Common myeloid progenitor, CD34-positive (primary cell): Measurements from ENCODE around the gene CHCT1.

Experiments used
- CTCF ChIA-PET: fragments of 350-600 bp; sonication (Branson Sonifier 250); formaldehyde crosslinking; loops from one replicate; lab custom pipeline; 2021; ENCODE audit warnings: antibody characterized with exemption; lab: Charles Lee
- POLR2A ChIA-PET: fragments of 350-600 bp; sonication (Branson Sonifier 250); formaldehyde crosslinking; loops from one replicate; lab custom pipeline; 2021; ENCODE audit warnings: antibody characterized with exemption; lab: Charles Lee
- DNase-seq, 3 donors: peaks; one replicate each; pipeline versions ENCODE4 v3.0.0 to v3.0.0-alpha.2; 2013
- H3K27ac ChIP-seq, 2 experiments: 1 replicate in 1 of 2; 2 replicates in 1 of 2; pipeline ENCODE4 v1.7.0; 2013; ENCODE audit warnings: inconsistent platforms in 2 of 2, low read length in 2 of 2, mild to moderate bottlenecking in 2 of 2, low read depth in 1 of 2, moderate library complexity in 1 of 2; ENCODE audit not compliant: severe bottlenecking in 2 of 2, insufficient read depth in 1 of 2, poor library complexity in 1 of 2
- H3K27me3 ChIP-seq, 5 experiments: replicated peaks in 2 of 5; 1 replicate in 3 of 5; 2 replicates in 2 of 5; pipeline versions ENCODE4 v1.6.1 to v1.7.0; 2013; ENCODE audit warnings: low read length in 4 of 5, mild to moderate bottlenecking in 2 of 5, moderate library complexity in 2 of 5, inconsistent platforms in 1 of 5; ENCODE audit not compliant: insufficient read depth in 5 of 5, control insufficient read depth in 4 of 5
- H3K36me3 ChIP-seq, 4 experiments: 1 replicate in 2 of 4; 2 replicates in 2 of 4; pipeline versions ENCODE4 v1.6.1 to v1.7.0; 2013; ENCODE audit warnings: low read length in 3 of 4, control low read depth in 1 of 4, mild to moderate bottlenecking in 1 of 4; ENCODE audit not compliant: control insufficient read depth in 4 of 4, insufficient read depth in 4 of 4
- H3K4me1 ChIP-seq, 4 experiments: 1 replicate in 3 of 4; 2 replicates in 1 of 4; pipeline versions ENCODE4 v1.6.1 to v1.7.1; 2013; ENCODE audit warnings: low read length in 3 of 4, mild to moderate bottlenecking in 3 of 4, control low read depth in 1 of 4, inconsistent platforms in 1 of 4, moderate library complexity in 1 of 4; ENCODE audit not compliant: control insufficient read depth in 4 of 4, insufficient read depth in 4 of 4; ENCODE audit errors: control extremely low read depth in 1 of 4
- H3K4me3 ChIP-seq, 7 experiments: 1 replicate in 4 of 7; 2 replicates in 3 of 7; pipeline versions ENCODE4 v1.5.1 to v1.7.0; 2013; ENCODE audit warnings: mild to moderate bottlenecking in 7 of 7, low read length in 6 of 7, moderate library complexity in 6 of 7, inconsistent platforms in 2 of 7, low read depth in 2 of 7, control low read depth in 1 of 7; ENCODE audit not compliant: insufficient read depth in 4 of 7, control insufficient read depth in 1 of 7; ENCODE audit errors: extremely low read depth in 1 of 7
- H3K9me3 ChIP-seq, 5 experiments: 1 replicate in 4 of 5; 2 replicates in 1 of 5; pipeline versions ENCODE4 v1.6.1 to v1.7.1; 2013; ENCODE audit warnings: low read length in 4 of 5, mild to moderate bottlenecking in 2 of 5, inconsistent platforms in 1 of 5, low read depth in 1 of 5, moderate library complexity in 1 of 5; ENCODE audit not compliant: control insufficient read depth in 4 of 5, insufficient read depth in 2 of 5; ENCODE audit errors: control extremely low read depth in 1 of 5
- WGBS: methylation state at CpG from one replicate; pipeline ENCODE4 v1.1.5; 2013; ENCODE audit not compliant: insufficient coverage; 5-methylcytosine and 5-hydroxymethylcytosine counted together

Gene CHCT1

DNA sequence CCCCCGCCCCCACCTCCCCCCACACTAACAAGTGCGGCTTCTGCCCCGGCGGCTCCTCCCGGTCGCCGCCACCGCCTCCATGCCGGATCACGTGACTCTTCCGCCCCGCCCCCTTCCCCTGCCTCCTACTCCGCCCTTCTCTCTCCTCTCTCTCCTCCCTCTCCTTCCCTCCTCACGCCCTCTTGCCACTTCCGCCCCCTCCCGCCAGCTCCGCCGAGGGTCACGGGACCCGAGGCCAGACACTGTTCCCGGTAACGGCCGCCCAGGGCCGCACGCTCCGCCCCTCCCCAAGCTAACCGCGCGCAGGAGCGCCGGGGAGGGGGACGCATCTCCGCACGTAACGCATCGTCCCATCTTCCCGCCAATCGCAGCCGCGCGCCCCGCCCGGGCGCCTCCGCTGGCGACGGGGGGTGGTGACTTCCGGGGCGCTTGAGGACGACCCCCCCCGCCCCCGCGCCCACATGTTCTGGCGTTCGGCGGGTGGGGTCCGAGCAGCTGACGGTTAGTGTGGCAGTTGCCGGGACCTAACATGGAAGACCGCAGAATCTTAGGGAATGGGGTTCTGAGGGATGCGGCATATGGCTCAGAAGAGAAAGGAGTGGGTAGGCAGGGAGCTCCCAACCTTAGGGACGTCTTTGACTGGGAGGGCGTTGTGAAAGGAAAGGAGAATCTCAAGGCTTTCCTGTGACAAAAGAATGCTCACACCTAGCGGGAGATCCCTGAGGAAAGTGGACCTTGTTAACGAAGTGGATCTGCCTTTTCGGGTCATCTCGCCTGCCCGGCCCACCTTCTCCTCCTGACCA lies 30.0 kb upstream of the CHCT1 start, which contains the start of gene USP32:
USP32 (minus strand) TSS at position 92 of the 803 bp plus-strand sequence. CDS start 194 bp downstream, outside the sequence.
- Histone ChIP-seq H3K9me3 (no peaks in the 10 kb centered on the region), H3K4me1 (peaks cover 24 to 85% (median 38%) of the 10 kb centered on the region in 4 experiments), H3K27ac (peak within 1 kb of the TSS; percentile 87 to 95), H3K4me3 (peak within 1 kb of the TSS; percentile 76 to 100 (median 92)), H3K27me3 (no peaks in the 10 kb centered on the region), H3K36me3 (no peaks in the 10 kb centered on the region)
- peak; percentile 97 to 99 (median 98) for DNase-seq
- POLR2A ChIA-PET = interaction anchor here (0.5 to 1.3 kb wide), 3 partner anchors 9 to 24 kb away, joined by 4 read pairs; no protein-coding TSS in a partner anchor
- CTCF ChIA-PET = interaction anchor here (1.4 kb wide), 1 partner anchor 30 kb away, joined by 4 read pairs; the partner anchor contains the start of gene CHCT1
- WGBS = 0% methylated on average over 57 of the region's 68 CpGs

DNA sequence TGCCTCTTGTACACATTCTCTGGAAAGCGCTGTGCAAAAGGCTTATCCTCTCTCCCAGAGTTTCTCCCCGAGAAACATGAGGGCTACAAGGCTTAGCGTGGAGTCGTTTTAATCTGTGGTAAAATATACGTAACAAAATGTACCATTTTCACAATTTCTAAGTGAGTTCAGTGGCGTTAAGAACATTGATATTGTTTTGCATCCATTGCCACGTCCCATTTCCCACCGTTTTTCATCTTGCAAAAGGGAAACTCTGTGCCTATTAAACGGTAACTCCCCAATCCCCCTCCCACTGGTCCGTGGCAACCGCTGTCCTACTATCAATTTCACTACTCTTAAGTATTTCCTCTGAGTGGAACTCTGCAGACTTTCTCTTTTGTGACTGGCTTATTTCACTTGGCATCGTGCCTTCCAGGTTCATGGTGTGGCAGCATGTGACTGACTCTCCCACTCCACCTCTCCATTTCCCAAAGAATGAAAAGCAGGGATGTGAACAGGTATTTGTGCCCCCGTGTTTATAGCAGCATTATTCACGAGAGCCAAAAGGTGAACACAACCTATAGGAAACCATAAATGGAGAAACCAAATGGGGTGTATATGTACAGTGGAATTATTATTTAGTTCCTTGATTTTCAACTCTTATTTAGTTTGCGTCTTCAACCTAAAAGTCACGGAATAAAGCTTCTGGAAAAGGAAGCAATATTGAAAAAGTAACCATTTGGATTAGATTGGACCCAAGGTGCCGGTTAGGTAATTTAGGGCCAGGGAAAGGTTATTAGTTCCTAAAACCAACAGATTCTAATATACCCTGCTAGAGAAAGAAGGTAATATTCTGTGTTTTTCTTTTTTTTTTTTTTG lies 29.2 kb upstream of the CHCT1 start:
- peak; percentile 36 to 71 (median 70) for DNase-seq
- no peaks in the 10 kb centered on the region for H3K9me3 ChIP-seq
- WGBS = 20% methylated on average over 9 of the region's 17 CpGs
- H3K36me3 ChIP-seq = no peaks in the 10 kb centered on the region
- peak overlapping the region; percentile 80 to 95 for H3K27ac ChIP-seq
- CTCF ChIA-PET = no interaction called here
- H3K4me1 ChIP-seq = peaks cover 31 to 87% (median 41%) of the 10 kb centered on the region in 4 experiments
- H3K27me3 ChIP-seq = no peaks in the 10 kb centered on the region
- H3K4me3 ChIP-seq = peak overlapping the region; percentile 76 to 100 (median 92)
- POLR2A ChIA-PET = interaction anchor here (1.2 kb wide), 1 partner anchor 20 kb away, joined by 4 read pairs; no protein-coding TSS in a partner anchor

DNA sequence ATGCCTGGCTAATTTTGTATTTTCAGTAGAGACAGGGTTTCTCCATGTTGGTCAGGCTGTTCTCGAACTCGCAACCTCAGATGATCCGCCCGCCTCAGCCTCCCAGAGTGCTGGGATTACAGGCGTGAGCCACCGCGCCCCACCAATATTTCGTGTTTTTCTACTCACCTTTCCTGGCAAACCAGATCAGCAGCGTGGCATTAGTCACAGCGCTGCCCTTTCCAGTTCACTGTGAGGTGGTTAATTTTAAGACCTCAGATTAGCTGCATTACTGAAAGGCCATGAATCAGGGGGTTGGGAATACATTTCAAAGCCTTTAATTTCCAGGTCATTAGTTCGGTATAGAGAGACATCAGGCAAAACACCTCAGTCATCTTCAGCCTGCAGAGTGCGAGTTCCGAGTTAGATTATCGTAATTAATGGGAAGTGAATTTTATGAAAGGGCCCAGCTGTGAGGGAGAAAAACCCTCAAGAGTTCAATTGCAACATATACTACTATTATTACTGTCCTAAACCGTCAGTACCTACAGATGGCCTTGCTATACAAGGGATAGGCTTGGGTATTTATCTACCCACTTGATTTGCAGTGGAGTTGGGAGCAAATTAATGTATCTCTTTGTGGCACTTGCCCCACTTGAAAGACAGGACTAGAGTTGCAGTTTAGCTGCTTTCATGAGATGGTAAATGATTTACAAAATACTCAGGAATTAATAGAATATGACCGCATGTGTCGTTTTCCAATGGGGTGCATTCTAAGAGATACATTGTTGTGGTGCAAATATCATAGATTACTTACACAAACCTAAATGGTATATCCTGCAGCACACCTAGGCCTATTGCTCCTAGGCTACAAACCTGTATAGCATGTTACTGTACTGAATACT lies 28.2 kb upstream of the CHCT1 start:
- CTCF ChIA-PET = interaction anchor here (0.6 kb wide), 1 partner anchor 347 kb away, joined by 3 read pairs; no protein-coding TSS in a partner anchor
- POLR2A ChIA-PET = no interaction called here
- no peaks in the 10 kb centered on the region for H3K27me3 ChIP-seq
- no peaks in the 10 kb centered on the region for H3K36me3 ChIP-seq
- H3K4me3 ChIP-seq = no peak overlapping the region
- WGBS = 94% methylated on average over 14 of the region's 17 CpGs
- no peak overlapping the region for H3K27ac ChIP-seq
- H3K4me1 ChIP-seq = peaks cover 29 to 87% (median 42%) of the 10 kb centered on the region in 4 experiments
- DNase-seq = no peak
- no peaks in the 10 kb centered on the region for H3K9me3 ChIP-seq

DNA sequence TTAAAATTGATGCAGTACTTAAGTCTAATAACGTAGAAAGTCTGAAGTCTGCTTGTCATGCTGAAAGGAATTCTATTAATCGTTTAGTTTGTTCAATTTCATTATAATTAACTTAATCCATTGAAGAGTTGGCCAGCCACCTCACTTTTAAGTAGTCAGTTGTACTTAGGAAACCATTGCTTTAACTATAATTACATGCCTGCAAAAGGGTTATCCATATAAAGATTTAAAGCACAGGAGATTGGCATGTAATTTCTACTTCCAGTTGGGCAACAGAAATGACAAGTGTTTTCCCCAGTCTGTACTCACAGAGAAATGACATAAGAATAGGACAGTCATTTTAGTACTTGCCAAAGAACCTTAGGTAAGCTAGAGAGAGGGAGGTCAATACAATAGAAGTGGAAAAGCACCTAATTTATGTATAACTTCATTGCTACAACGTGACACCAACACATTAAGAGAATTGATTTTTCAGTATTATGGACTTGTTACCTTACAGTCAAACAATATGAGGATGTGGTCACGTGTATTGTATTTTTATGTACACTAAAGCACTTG lies 26.7 kb upstream of the CHCT1 start:
- Histone ChIP-seq H3K9me3 (no peaks in the 10 kb centered on the region), H3K4me3 (no peak overlapping the region), H3K36me3 (no peaks in the 10 kb centered on the region), H3K4me1 (peaks cover 24 to 80% (median 31%) of the 10 kb centered on the region in 4 experiments), H3K27me3 (no peaks in the 10 kb centered on the region), H3K27ac (no peak overlapping the region)
- WGBS = no CpG with 5 or more reads among the region's 4 CpGs
- peak in 1 of 3 donors; percentile 27 for DNase-seq
- ChIA-PET POLR2A (no interaction called here), CTCF (interaction anchor here (0.7 to 2.3 kb wide), 2 partner anchors 14 to 45 kb away, joined by 3 to 4 read pairs; no protein-coding TSS in a partner anchor)

DNA sequence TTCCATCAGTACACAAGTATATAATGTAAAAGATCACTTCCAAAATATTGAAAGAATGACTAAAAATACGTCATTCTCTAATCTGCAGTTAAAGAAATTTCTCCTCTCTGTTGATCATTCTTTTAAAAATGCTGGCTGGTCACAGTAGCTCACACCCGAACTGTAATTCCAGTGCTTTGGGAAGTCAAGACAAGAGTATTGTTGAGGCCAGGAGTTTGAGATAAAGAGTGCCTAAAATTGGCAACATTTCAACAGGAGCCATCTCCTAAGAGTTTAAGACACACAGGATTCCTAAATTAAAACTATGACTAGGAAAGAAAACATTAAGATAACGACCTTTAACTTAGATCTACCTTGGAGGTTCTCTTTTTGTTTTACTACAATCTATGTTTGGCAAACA lies 25.9 kb upstream of the CHCT1 start:
- WGBS = 100% methylated on average over 1 of the region's 3 CpGs
- DNase-seq = no peak
- Histone ChIP-seq H3K9me3 (no peaks in the 10 kb centered on the region), H3K36me3 (no peaks in the 10 kb centered on the region), H3K4me3 (no peak overlapping the region), H3K4me1 (peaks cover 17 to 73% (median 27%) of the 10 kb centered on the region in 4 experiments), H3K27me3 (no peaks in the 10 kb centered on the region), H3K27ac (no peak overlapping the region)
- CTCF ChIA-PET = interaction anchor here (1.0 to 2.3 kb wide), 2 partner anchors 13 kb away, joined by 4 to 5 read pairs; no protein-coding TSS in a partner anchor
- POLR2A ChIA-PET = interaction anchor here (0.5 kb wide), 1 partner anchor 24 kb away, joined by 4 read pairs; no protein-coding TSS in a partner anchor
